ENCODE results near the gene MRPS31.
A peak's percentile ranks its signal among the peaks of the same experiment; 100 is the strongest.
"Not testable (repeated sequence)": the region's sequence is repeated elsewhere in the genome, so short reads cannot be mapped to it uniquely, and the experiment has no call there.

The MRPS31 gene

DNA sequence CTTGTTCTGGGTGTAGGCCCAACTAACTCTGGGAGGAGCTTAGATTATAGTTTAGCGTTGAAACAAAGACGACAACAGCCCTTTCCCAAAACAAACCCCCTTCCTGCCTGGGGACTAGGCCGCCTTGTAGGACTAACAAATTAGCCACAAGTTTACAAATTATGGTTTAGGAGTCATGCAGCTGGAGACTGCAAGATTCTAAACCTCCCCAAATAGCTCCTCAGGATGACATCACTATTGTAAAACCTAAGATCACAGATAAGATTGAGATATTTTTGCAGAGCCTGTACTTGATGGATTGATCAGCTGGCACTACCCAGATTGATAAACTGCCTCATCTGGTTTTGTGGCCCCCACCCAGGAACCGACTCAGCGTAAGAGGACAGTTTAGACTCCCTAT, 16.1 kb upstream of the MRPS31 start:
- DNase-seq = no peak
- TF ChIP-seq, protein P1, sequence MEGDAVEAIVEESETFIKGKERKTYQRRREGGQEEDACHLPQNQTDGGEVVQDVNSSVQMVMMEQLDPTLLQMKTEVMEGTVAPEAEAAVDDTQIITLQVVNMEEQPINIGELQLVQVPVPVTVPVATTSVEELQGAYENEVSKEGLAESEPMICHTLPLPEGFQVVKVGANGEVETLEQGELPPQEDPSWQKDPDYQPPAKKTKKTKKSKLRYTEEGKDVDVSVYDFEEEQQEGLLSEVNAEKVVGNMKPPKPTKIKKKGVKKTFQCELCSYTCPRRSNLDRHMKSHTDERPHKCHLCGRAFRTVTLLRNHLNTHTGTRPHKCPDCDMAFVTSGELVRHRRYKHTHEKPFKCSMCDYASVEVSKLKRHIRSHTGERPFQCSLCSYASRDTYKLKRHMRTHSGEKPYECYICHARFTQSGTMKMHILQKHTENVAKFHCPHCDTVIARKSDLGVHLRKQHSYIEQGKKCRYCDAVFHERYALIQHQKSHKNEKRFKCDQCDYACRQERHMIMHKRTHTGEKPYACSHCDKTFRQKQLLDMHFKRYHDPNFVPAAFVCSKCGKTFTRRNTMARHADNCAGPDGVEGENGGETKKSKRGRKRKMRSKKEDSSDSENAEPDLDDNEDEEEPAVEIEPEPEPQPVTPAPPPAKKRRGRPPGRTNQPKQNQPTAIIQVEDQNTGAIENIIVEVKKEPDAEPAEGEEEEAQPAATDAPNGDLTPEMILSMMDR (IDR thresholded peaks at IDR 0.05; ENCODE audit: low read depth, low read length) = no peak
- Histone ChIP-seq H3K4me3 (ENCODE audit: low read depth, low read length) (no peak overlapping the region), H3K36me3 (no peaks in the 10 kb centered on the region), H3K9me3 (ENCODE audit: severe bottlenecking) (no peaks in the 10 kb centered on the region), H3K27ac (no peak overlapping the region), H3K27me3 (ENCODE audit: insufficient read depth, low read depth, severe bottlenecking) (no peaks in the 10 kb centered on the region)

DNA sequence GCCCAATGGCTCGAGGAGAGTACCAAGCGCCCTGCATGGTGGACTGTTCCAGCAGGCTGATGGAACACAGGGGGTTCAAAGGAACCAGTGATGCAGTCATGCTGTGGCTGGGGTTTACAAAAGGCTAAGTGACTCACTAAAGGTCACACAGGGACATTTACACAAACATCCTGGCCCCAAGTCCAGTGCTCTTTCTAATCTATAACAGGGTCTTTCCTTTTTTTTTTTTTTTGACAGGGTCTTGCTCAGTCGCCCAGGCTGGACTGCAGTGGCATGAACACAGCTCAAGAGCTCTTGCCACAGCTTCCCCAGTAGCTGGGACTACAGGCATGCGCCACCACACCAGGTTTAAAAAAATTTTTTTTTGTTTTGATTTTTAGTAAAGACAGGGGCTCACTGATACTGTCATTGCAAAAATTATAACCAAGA, 15.6 kb upstream of the MRPS31 start:
- TF ChIP-seq, protein P1 (IDR thresholded peaks at IDR 0.05; ENCODE audit: low read depth, low read length) = no peak
- Histone ChIP-seq H3K36me3 (no peaks in the 10 kb centered on the region), H3K4me3 (ENCODE audit: low read depth, low read length) (no peak overlapping the region), H3K27me3 (ENCODE audit: insufficient read depth, low read depth, severe bottlenecking) (no peaks in the 10 kb centered on the region), H3K27ac (no peak overlapping the region), H3K9me3 (ENCODE audit: severe bottlenecking) (no peaks in the 10 kb centered on the region)
- no peak for DNase-seq

DNA sequence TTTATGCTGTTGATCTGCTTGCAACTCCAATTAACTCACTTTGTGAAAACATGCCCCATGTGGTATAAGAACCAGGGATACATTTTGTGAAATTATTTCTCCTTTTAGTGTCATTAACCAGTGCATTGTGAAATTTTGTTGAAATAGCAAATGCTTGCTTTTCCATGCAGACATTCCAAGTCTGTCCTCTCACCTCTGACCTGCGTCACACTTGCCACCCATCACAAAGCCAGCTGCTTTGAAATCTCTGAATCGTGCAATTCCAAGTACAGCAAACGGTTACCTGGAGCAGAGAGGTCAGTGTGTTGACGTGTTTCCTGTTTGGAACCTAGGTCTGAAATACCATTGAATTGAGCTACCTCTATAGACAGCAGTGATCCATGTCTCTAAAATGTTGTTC, 13.6 kb upstream of the MRPS31 start:
- no peaks in the 10 kb centered on the region for H3K27me3 ChIP-seq (ENCODE audit: insufficient read depth, low read depth, severe bottlenecking)
- no peak overlapping the region for H3K27ac ChIP-seq
- no peaks in the 10 kb centered on the region for H3K9me3 ChIP-seq (ENCODE audit: severe bottlenecking)
- TF ChIP-seq, protein P1 (IDR thresholded peaks at IDR 0.05; ENCODE audit: low read depth, low read length) = no peak
- no peaks in the 10 kb centered on the region for H3K36me3 ChIP-seq
- no peak overlapping the region for H3K4me3 ChIP-seq (ENCODE audit: low read depth, low read length)
- DNase-seq = no peak

DNA sequence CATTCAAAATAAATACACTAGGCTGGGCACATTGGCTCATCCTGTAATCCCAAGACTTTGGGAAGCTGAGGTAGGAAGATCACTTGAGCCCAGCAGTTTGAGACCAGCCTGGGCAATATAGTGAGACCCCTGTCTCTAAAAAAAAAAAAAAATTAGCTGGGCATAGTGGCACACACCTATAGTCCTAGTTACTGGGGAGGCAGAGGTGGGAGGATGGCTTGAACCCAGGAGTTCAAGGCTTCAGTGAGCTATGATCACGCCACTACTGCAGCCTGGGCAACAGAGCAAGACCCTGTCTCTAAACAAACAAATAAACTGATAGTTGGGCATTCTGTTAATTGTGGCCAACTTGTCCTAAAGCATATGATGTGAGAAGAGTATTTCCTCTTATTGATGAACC, 12.0 kb upstream of the MRPS31 start:
- not testable (repeated sequence) for DNase-seq; H3K27me3 ChIP-seq (ENCODE audit: insufficient read depth, low read depth, severe bottlenecking); H3K27ac ChIP-seq; H3K36me3 ChIP-seq; H3K4me3 ChIP-seq (ENCODE audit: low read depth, low read length); H3K9me3 ChIP-seq (ENCODE audit: severe bottlenecking)

DNA sequence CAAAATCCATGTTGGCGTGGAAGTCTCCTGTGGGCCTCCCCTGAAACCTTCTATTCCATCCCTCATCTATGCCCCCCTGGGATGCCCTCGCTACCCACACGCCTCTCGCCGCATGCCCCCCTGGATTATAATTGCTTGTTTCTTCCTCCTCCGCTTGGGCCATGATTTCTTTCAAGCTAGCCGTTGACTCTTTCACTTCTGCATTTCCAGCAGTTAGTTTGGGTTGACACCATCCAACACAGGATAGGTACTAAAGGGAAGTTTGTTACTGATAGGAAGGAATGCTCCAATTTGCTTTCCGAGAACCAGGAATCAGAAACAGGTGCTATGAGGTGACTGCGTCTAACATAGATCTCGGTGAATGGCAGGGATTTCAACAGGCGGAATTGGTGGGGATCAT, 10.7 kb upstream of the MRPS31 start:
- no peak overlapping the region for H3K27ac ChIP-seq
- no peaks in the 10 kb centered on the region for H3K9me3 ChIP-seq (ENCODE audit: severe bottlenecking)
- no peaks in the 10 kb centered on the region for H3K36me3 ChIP-seq
- no peak overlapping the region for H3K4me3 ChIP-seq (ENCODE audit: low read depth, low read length)
- TF ChIP-seq, protein P1 (IDR thresholded peaks at IDR 0.05; ENCODE audit: low read depth, low read length) = no peak
- DNase-seq = no peak
- H3K27me3 ChIP-seq (ENCODE audit: insufficient read depth, low read depth, severe bottlenecking) = no peaks in the 10 kb centered on the region

DNA sequence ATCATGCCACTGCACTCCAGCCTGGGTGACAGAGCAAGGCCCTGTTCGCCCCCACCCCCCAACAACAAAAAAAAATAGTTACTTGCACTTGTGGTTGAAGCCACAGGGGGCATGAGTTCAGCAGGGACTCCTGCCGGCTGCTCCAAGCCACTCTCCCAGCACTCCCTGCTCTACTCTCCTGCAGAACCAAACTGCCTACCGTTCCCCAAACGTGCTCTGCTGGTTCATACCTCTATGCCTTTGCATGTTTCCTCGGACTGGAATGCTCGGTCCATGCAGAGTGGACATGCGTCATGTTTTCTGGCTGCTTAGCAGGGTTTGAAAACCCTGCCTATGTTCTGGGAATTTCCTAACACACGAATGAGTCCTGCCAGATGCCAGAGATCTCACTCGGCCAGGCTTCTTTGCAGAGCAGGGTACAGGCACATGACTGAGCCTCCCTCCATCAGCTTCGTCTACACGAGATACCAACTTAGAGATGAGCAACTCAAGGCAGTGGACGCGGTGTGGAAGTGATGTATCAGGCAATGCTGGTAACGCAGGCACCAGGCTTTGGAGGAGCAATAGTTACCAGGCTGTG, 9.9 kb upstream of the MRPS31 start:
- no peaks in the 10 kb centered on the region for H3K9me3 ChIP-seq (ENCODE audit: severe bottlenecking)
- H3K4me3 ChIP-seq (ENCODE audit: low read depth, low read length) = no peak overlapping the region
- no peaks in the 10 kb centered on the region for H3K27me3 ChIP-seq (ENCODE audit: insufficient read depth, low read depth, severe bottlenecking)
- DNase-seq = no peak
- TF ChIP-seq, protein P1 (IDR thresholded peaks at IDR 0.05; ENCODE audit: low read depth, low read length) = 0 out of 2 replicates have a peak, but pooled peaks have one; percentile 3
- H3K27ac ChIP-seq = no peak overlapping the region
- no peaks in the 10 kb centered on the region for H3K36me3 ChIP-seq

All from WERI-Rb-1 (cell line).